DMS 273 (cell line): Measurements from ENCODE around the gene P2RX2.

Source experiments
- DNase-seq: peaks from one replicate; lab custom pipeline; 2025; ENCODE audit not compliant: unreplicated experiment; lab: John Stamatoyannopoulos, UW

P2RX2 gene

GRCh38 chr12:132660052-132660451 lies 41.5 kb downstream of the P2RX2 start:
- no peak for DNase-seq

- no peak for DNase-seq
Measured at GRCh38 chr12:132660996-132661395, 42.4 kb downstream of the P2RX2 start.

GRCh38 chr12:132661972-132662371 lies 43.4 kb downstream of the P2RX2 start:
- no peak for DNase-seq

GRCh38 chr12:132662901-132663755 lies 44.6 kb downstream of the P2RX2 start:
- no peak for DNase-seq

- DNase-seq: no peak
Measured at GRCh38 chr12:132664206-132665148, 45.9 kb downstream of the P2RX2 start.

GRCh38 chr12:132665149-132665491 lies 46.5 kb downstream of the P2RX2 start:
- DNase-seq: no peak

GRCh38 chr12:132665794-132666193 lies 47.2 kb downstream of the P2RX2 start:
- no peak for DNase-seq

GRCh38 chr12:132668191-132669088 lies 49.9 kb downstream of the P2RX2 start:
- no peak for DNase-seq

- no peak for DNase-seq
Measured at GRCh38 chr12:132669166-132669879, 50.7 kb downstream of the P2RX2 start.
